Activated naive CD8-positive, alpha-beta T cell treated with anti-CD3 and anti-CD28 coated beads, Interleukin-2, amount 10 ng/mL, durations not matched to agents 7 days and 5 days (primary cell): ENCODE results near the gene IL24. TPM values are rescaled to one million over a fixed set of nuclear protein-coding genes. Genes with fewer than 3 reads are reported as not detected.
A peak's percentile ranks its signal among the peaks of the same experiment; 100 is the strongest.

Experiments
- ATAC-seq: fragments of 150-1000 bp; cut with Tn5 transposase; one replicate; pipeline ENCODE4 v1.10.0; 2021; ENCODE audit warnings: low read depth, moderate library complexity
- POLR2A ChIA-PET: fragments of 350-600 bp; sonication (Branson Sonifier 250); formaldehyde crosslinking; loops from one replicate; lab custom pipeline; 2021; ENCODE audit warnings: antibody characterized with exemption; lab: Charles Lee
- DNase-seq: peaks from one replicate; pipeline ENCODE4 v3.0.0; 2021
- H3K27ac Mint-ChIP-seq: one replicate; pipeline ENCODE4 v1.8.0; 2022; ENCODE audit warnings: mild to moderate bottlenecking, mixed read lengths
- H3K27me3 Mint-ChIP-seq: one replicate; pipeline ENCODE4 v1.8.0; 2022; ENCODE audit warnings: mild to moderate bottlenecking, moderate library complexity, mixed read lengths
- H3K36me3 Mint-ChIP-seq: one replicate; pipeline ENCODE4 v1.8.0; 2021; ENCODE audit warnings: mild to moderate bottlenecking, mixed read lengths
- H3K4me1 Mint-ChIP-seq: one replicate; pipeline ENCODE4 v1.8.0; 2021; ENCODE audit warnings: mixed read lengths
- H3K4me3 Mint-ChIP-seq: one replicate; pipeline ENCODE4 v1.8.0; 2022; ENCODE audit warnings: mild to moderate bottlenecking, moderate library complexity, mixed read lengths
- H3K9me3 Mint-ChIP-seq: one replicate; pipeline ENCODE4 v1.8.0; 2021; ENCODE audit warnings: mixed read lengths
- total RNA-seq, 2 experiments: library from RNA; stranded (reverse); gene quantifications; one replicate each; pipeline ENCODE4 v1.2.3, GENCODE V29; 2021

IL24 gene
- total RNA-seq, 2 experiments from 2014 or later: not detected

GRCh38 chr1:206929524-206929923 lies 32.3 kb downstream of the IL24 start:
- peak overlapping the region; percentile 78 for H3K27ac Mint-ChIP-seq
- no peak overlapping the region for H3K4me3 Mint-ChIP-seq
- no peaks in the 10 kb centered on the region for H3K27me3 Mint-ChIP-seq
- H3K4me1 Mint-ChIP-seq: peaks cover 26% of the 10 kb centered on the region
- no peaks in the 10 kb centered on the region for H3K9me3 Mint-ChIP-seq
- POLR2A ChIA-PET: no interaction called here
- no peaks in the 10 kb centered on the region for H3K36me3 Mint-ChIP-seq
- no peak for ATAC-seq
- DNase-seq: no peak

GRCh38 chr1:206930210-206930798 lies 33.1 kb downstream of the IL24 start:
- peaks cover 28% of the 10 kb centered on the region for H3K4me1 Mint-ChIP-seq
- peak overlapping the region; percentile 78 for H3K27ac Mint-ChIP-seq
- ATAC-seq (peak; percentile 36), DNase-seq (no peak)
- H3K9me3 Mint-ChIP-seq: no peaks in the 10 kb centered on the region
- no peaks in the 10 kb centered on the region for H3K27me3 Mint-ChIP-seq
- POLR2A ChIA-PET: no interaction called here
- H3K36me3 Mint-ChIP-seq: no peaks in the 10 kb centered on the region
- peak overlapping the region; percentile 49 for H3K4me3 Mint-ChIP-seq

- DNase-seq: no peak
- H3K4me1 Mint-ChIP-seq: peaks cover 30% of the 10 kb centered on the region
- H3K36me3 Mint-ChIP-seq: no peaks in the 10 kb centered on the region
- H3K27me3 Mint-ChIP-seq: no peaks in the 10 kb centered on the region
- H3K27ac Mint-ChIP-seq: peak overlapping the region; percentile 78
- H3K4me3 Mint-ChIP-seq: no peak overlapping the region
- POLR2A ChIA-PET: interaction anchor here (1.7 kb wide), 1 partner anchor 10 kb away, joined by 5 read pairs; the partner anchor contains the start of gene FCMR
- H3K9me3 Mint-ChIP-seq: no peaks in the 10 kb centered on the region
- no peak for ATAC-seq
Observed at GRCh38 chr1:206931709-206932108, 34.5 kb downstream of the IL24 start.

GRCh38 chr1:206932177-206932576 lies 34.9 kb downstream of the IL24 start:
- no peak overlapping the region for H3K27ac Mint-ChIP-seq
- DNase-seq (no peak), ATAC-seq (no peak)
- H3K9me3 Mint-ChIP-seq: no peaks in the 10 kb centered on the region
- H3K4me3 Mint-ChIP-seq: no peak overlapping the region
- no peaks in the 10 kb centered on the region for H3K36me3 Mint-ChIP-seq
- no peaks in the 10 kb centered on the region for H3K27me3 Mint-ChIP-seq
- POLR2A ChIA-PET: interaction anchor here (1.7 kb wide), 1 partner anchor 11 kb away, joined by 5 read pairs; the partner anchor contains the start of gene FCMR
- peaks cover 30% of the 10 kb centered on the region for H3K4me1 Mint-ChIP-seq

- no peaks in the 10 kb centered on the region for H3K36me3 Mint-ChIP-seq
- H3K4me1 Mint-ChIP-seq: peaks cover 30% of the 10 kb centered on the region
- H3K27me3 Mint-ChIP-seq: no peaks in the 10 kb centered on the region
- no peak overlapping the region for H3K4me3 Mint-ChIP-seq
- no peaks in the 10 kb centered on the region for H3K9me3 Mint-ChIP-seq
- DNase-seq: peak; percentile 69
- ATAC-seq: peak; percentile 53
- POLR2A ChIA-PET: interaction anchor here (0.7 to 1.2 kb wide), 4 partner anchors 8 to 454 kb away, joined by 3 to 6 read pairs (median 4); partner anchors contain the start of gene FCMR
- no peak overlapping the region for H3K27ac Mint-ChIP-seq
Observed at GRCh38 chr1:206933333-206933945, 36.2 kb downstream of the IL24 start.

- H3K9me3 Mint-ChIP-seq: no peaks in the 10 kb centered on the region
- H3K4me1 Mint-ChIP-seq: peaks cover 19% of the 10 kb centered on the region
- H3K27me3 Mint-ChIP-seq: no peaks in the 10 kb centered on the region
- ATAC-seq (peak; percentile 73), DNase-seq (peak; percentile 68)
- H3K27ac Mint-ChIP-seq: no peak overlapping the region
- POLR2A ChIA-PET: interaction anchor here (0.6 to 1.4 kb wide), 4 partner anchors 8 to 47 kb away, joined by 4 to 5 read pairs (median 4); no protein-coding TSS in a partner anchor
- H3K4me3 Mint-ChIP-seq: no peak overlapping the region
- no peaks in the 10 kb centered on the region for H3K36me3 Mint-ChIP-seq
Observed at GRCh38 chr1:206935491-206936067, 38.3 kb downstream of the IL24 start.

GRCh38 chr1:206937425-206937824 lies 40.2 kb downstream of the IL24 start:
- Mint-ChIP-seq H3K36me3 (no peaks in the 10 kb centered on the region), H3K4me3 (no peak overlapping the region), H3K9me3 (no peaks in the 10 kb centered on the region), H3K27ac (no peak overlapping the region), H3K27me3 (no peaks in the 10 kb centered on the region), H3K4me1 (peaks cover 5% of the 10 kb centered on the region)
- ATAC-seq (no peak), DNase-seq (no peak)
- POLR2A ChIA-PET: no interaction called here

- POLR2A ChIA-PET: interaction anchor here (1.5 kb wide), 1 partner anchor 43 kb away, joined by 3 read pairs; no protein-coding TSS in a partner anchor
- H3K27me3 Mint-ChIP-seq: peaks cover 8% of the 10 kb centered on the region
Observed at GRCh38 chr1:206939131-206939530, 41.9 kb downstream of the IL24 start.

GRCh38 chr1:206939841-206940587 lies 42.8 kb downstream of the IL24 start:
- DNase-seq (no peak), ATAC-seq (no peak)
- POLR2A ChIA-PET: interaction anchor here (1.5 kb wide), 1 partner anchor 42 kb away, joined by 3 read pairs; no protein-coding TSS in a partner anchor
- Mint-ChIP-seq H3K4me1 (peaks cover 5% of the 10 kb centered on the region), H3K4me3 (no peak overlapping the region), H3K27ac (no peak overlapping the region), H3K9me3 (no peaks in the 10 kb centered on the region), H3K27me3 (peaks cover 12% of the 10 kb centered on the region), H3K36me3 (no peaks in the 10 kb centered on the region)

More at GRCh38 chr1:206939131-206939530, 41.9 kb downstream of the IL24 start:
- no peaks in the 10 kb centered on the region for H3K9me3 Mint-ChIP-seq
- no peak overlapping the region for H3K4me3 Mint-ChIP-seq
- ATAC-seq (no peak), DNase-seq (no peak)
- H3K4me1 Mint-ChIP-seq: peaks cover 5% of the 10 kb centered on the region
- H3K36me3 Mint-ChIP-seq: no peaks in the 10 kb centered on the region
- H3K27ac Mint-ChIP-seq: no peak overlapping the region

- POLR2A ChIA-PET: interaction anchor here (1.5 kb wide), 1 partner anchor 42 kb away, joined by 3 read pairs; no protein-coding TSS in a partner anchor
- H3K4me3 Mint-ChIP-seq: no peak overlapping the region
- H3K36me3 Mint-ChIP-seq: no peaks in the 10 kb centered on the region
- ATAC-seq (no peak), DNase-seq (no peak)
- no peak overlapping the region for H3K27ac Mint-ChIP-seq
- peaks cover 3% of the 10 kb centered on the region for H3K4me1 Mint-ChIP-seq
- no peaks in the 10 kb centered on the region for H3K9me3 Mint-ChIP-seq
- H3K27me3 Mint-ChIP-seq: peaks cover 13% of the 10 kb centered on the region
Observed at GRCh38 chr1:206940588-206940936, 43.3 kb downstream of the IL24 start.

GRCh38 chr1:206941766-206942418 lies 44.6 kb downstream of the IL24 start:
- Mint-ChIP-seq H3K4me3 (no peak overlapping the region), H3K9me3 (no peaks in the 10 kb centered on the region), H3K4me1 (no peaks in the 10 kb centered on the region), H3K27me3 (peaks cover 13% of the 10 kb centered on the region), H3K36me3 (no peaks in the 10 kb centered on the region), H3K27ac (no peak overlapping the region)
- ATAC-seq (no peak), DNase-seq (no peak)
- POLR2A ChIA-PET: no interaction called here

GRCh38 chr1:206944703-206945102 lies 47.5 kb downstream of the IL24 start:
- H3K36me3 Mint-ChIP-seq: no peaks in the 10 kb centered on the region
- H3K4me3 Mint-ChIP-seq: no peak overlapping the region
- no peak for DNase-seq
- no peaks in the 10 kb centered on the region for H3K4me1 Mint-ChIP-seq
- POLR2A ChIA-PET: no interaction called here
- H3K9me3 Mint-ChIP-seq: no peaks in the 10 kb centered on the region
- no peak for ATAC-seq
- H3K27me3 Mint-ChIP-seq: peaks cover 13% of the 10 kb centered on the region
- no peak overlapping the region for H3K27ac Mint-ChIP-seq

- H3K4me1 Mint-ChIP-seq: no peaks in the 10 kb centered on the region
- ATAC-seq (no peak), DNase-seq (no peak)
- no peak overlapping the region for H3K27ac Mint-ChIP-seq
- H3K36me3 Mint-ChIP-seq: no peaks in the 10 kb centered on the region
- no peaks in the 10 kb centered on the region for H3K9me3 Mint-ChIP-seq
- POLR2A ChIA-PET: no interaction called here
- H3K4me3 Mint-ChIP-seq: no peak overlapping the region
- H3K27me3 Mint-ChIP-seq: peaks cover 15% of the 10 kb centered on the region
Observed at GRCh38 chr1:206945779-206946178, 48.5 kb downstream of the IL24 start.
